GM12878 (cell line): ENCODE measurements around the gene MS4A4E. TPM values are rescaled to one million over a fixed set of nuclear protein-coding genes. Genes with fewer than 3 reads are reported as not detected.

ENCODE experiments used
- ATAC-seq: fragments of 200-7000 bp; cut with Tn5 transposase; 3 replicates; pipeline ENCODE4 v1.9.1; 2020; ENCODE audit warnings: mild to moderate bottlenecking, moderate library complexity
- BruUV-seq: library from RNA; stranded (reverse); fragments of 400-500 nt; replicated peaks from 2 replicates; lab custom pipeline; 2021; lab: Mats Ljungman, UMichigan
- CTCF ChIA-PET: fragments of 300-600 bp; sonication (Branson Sonifier 250); formaldehyde crosslinking; extraction: SDS; loops from one replicate; lab custom pipeline; 2021; ENCODE audit warnings: inconsistent platforms; lab: Yijun Ruan, JAX
- POLR2A ChIA-PET: fragments of 350-600 bp; formaldehyde crosslinking; extraction: SDS; loops from one replicate; lab custom pipeline; 2021; ENCODE audit warnings: inconsistent platforms; lab: Charles Lee
- RAD21 ChIA-PET: fragments of 300-600 bp; sonication (Branson Sonifier 250); formaldehyde crosslinking; loops from one replicate; lab custom pipeline; 2023; ENCODE audit warnings: antibody characterized with exemption; ENCODE audit not compliant: unreplicated experiment; lab: Charles Lee
- SMC1A ChIA-PET: fragments of 300-600 bp; sonication (Branson Sonifier 250); formaldehyde crosslinking; loops from one replicate; lab custom pipeline; 2023; ENCODE audit not compliant: unreplicated experiment, uncharacterized antibody; lab: Charles Lee
- DNase-seq: peaks from one replicate; pipeline ENCODE4 v3.0.0-alpha.2; 2011; ENCODE audit warnings: low read depth, low spot score
- FAIRE-seq: peaks from 3 replicates; lab custom pipeline; 2011; peaks lifted over from hg19 to GRCh38; lab: Jason Lieb, UNC
- H2AFZ ChIP-seq: 2 replicates; pipeline ENCODE4 v1.6.0; 2011; ENCODE audit warnings: low read depth, low read length, control low read depth; ENCODE audit not compliant: control insufficient read depth
- H3K27ac ChIP-seq: 2 replicates; pipeline ENCODE4 v1.5.1; 2011; ENCODE audit warnings: control low read depth; ENCODE audit not compliant: control insufficient read depth, insufficient read depth
- H3K27me3 ChIP-seq, 2 experiments: replicated peaks in 1 of 2; 2 replicates each; pipeline versions ENCODE4 v1.6.0 to v1.6.1; 2011; ENCODE audit warnings: low read length in 1 of 2; ENCODE audit not compliant: control insufficient read depth in 2 of 2, insufficient read depth in 2 of 2
- H3K36me3 ChIP-seq, 2 experiments: 2 replicates each; pipeline ENCODE4 v1.5.1; 2011; ENCODE audit warnings: low read length in 1 of 2; ENCODE audit not compliant: control insufficient read depth in 2 of 2, insufficient read depth in 2 of 2
- H3K4me1 ChIP-seq: 2 replicates; pipeline ENCODE4 v1.6.1; 2011; ENCODE audit warnings: mild to moderate bottlenecking, low read length, moderate library complexity, mixed read lengths; ENCODE audit not compliant: control insufficient read depth, insufficient read depth
- H3K4me2 ChIP-seq: 2 replicates; pipeline ENCODE4 v1.6.0; 2011; ENCODE audit warnings: control low read depth; ENCODE audit not compliant: control insufficient read depth, insufficient read depth
- H3K4me3 ChIP-seq: fragments of 200-600 bp; sonication (generic); 2 replicates; pipeline ENCODE4 v1.5.1; 2016
- H3K79me2 ChIP-seq: 2 replicates; pipeline ENCODE4 v1.6.0; 2011; ENCODE audit warnings: low read length; ENCODE audit not compliant: control insufficient read depth, insufficient read depth
- H3K9ac ChIP-seq: 2 replicates; pipeline ENCODE4 v1.8.0; 2011; ENCODE audit warnings: low read length, control low read depth, mixed read lengths; ENCODE audit not compliant: control insufficient read depth, insufficient read depth
- H3K9me3 ChIP-seq: replicated peaks from 3 replicates; pipeline ENCODE4 v1.5.1; 2011; ENCODE audit warnings: mild to moderate bottlenecking, low read length; ENCODE audit not compliant: control insufficient read depth, insufficient read depth
- H4K20me1 ChIP-seq: 2 replicates; pipeline ENCODE4 v1.6.0; 2011; ENCODE audit not compliant: control insufficient read depth, insufficient read depth
- BRCA1 ChIP-seq: IDR thresholded peaks from 2 replicates; pipeline ENCODE4 v1.6.1; 2011; ENCODE audit warnings: low read depth, low read length, improper control_type of control experiment
- CHD1 ChIP-seq: IDR thresholded peaks from 2 replicates; pipeline ENCODE4 v1.6.1; 2012; ENCODE audit warnings: low read depth, low read length, improper control_type of control experiment
- EED ChIP-seq: sonication (generic); IDR thresholded peaks from 2 replicates; pipeline ENCODE4 v1.6.1; 2016; ENCODE audit warnings: antibody characterized with exemption, low read depth
- IKZF2 ChIP-seq, 2 experiments: fragments of 450-650 bp; IDR thresholded peaks; 2 replicates each; pipeline ENCODE4 v1.6.1; 2017; ENCODE audit warnings: mild to moderate bottlenecking in 2 of 2, moderate library complexity in 2 of 2
- JUNB ChIP-seq: IDR thresholded peaks from 2 replicates; pipeline ENCODE4 v1.6.1; 2016; ENCODE audit warnings: antibody characterized with exemption, mild to moderate bottlenecking
- KLF5 ChIP-seq: fragments of 450-650 bp; IDR thresholded peaks from 2 replicates; pipeline ENCODE4 v1.6.1; 2014; ENCODE audit warnings: mild to moderate bottlenecking; ENCODE audit not compliant: partially characterized antibody
- MEF2A ChIP-seq: IDR thresholded peaks from 2 replicates; pipeline ENCODE4 v1.6.1; 2011; ENCODE audit warnings: low read depth, mild to moderate bottlenecking, low read length, moderate library complexity; ENCODE audit not compliant: insufficient read depth
- MEF2B ChIP-seq: fragments of 450-650 bp; IDR thresholded peaks from 2 replicates; pipeline ENCODE4 v1.6.1; 2018; ENCODE audit warnings: mild to moderate bottlenecking, moderate library complexity; ENCODE audit not compliant: partially characterized antibody, poor library complexity, severe bottlenecking
- MXI1 ChIP-seq: fragments of 150-350 bp; IDR thresholded peaks from 2 replicates; pipeline ENCODE4 v1.6.1; 2011; ENCODE audit warnings: low read depth, mild to moderate bottlenecking, inconsistent platforms, low read length, improper control_type of control experiment
- NR2C2 ChIP-seq: IDR thresholded peaks from 2 replicates; pipeline ENCODE4 v1.6.1; 2011; ENCODE audit warnings: borderline replicate concordance, low read depth; ENCODE audit not compliant: control insufficient read depth, insufficient read length
- NR2F1 ChIP-seq: fragments of 450-650 bp; conservative IDR thresholded peaks from 2 replicates; pipeline ENCODE4 v1.6.1; 2017; ENCODE audit warnings: mild to moderate bottlenecking
- POLR2A ChIP-seq: IDR thresholded peaks from 2 replicates; pipeline ENCODE4 v1.6.1; 2011; ENCODE audit warnings: low read depth, mild to moderate bottlenecking, low read length
- RFX5 ChIP-seq: IDR thresholded peaks from 2 replicates; pipeline ENCODE4 v1.6.1; 2011; ENCODE audit warnings: low read depth, low read length, improper control_type of control experiment
- RUNX3 ChIP-seq: IDR thresholded peaks from 2 replicates; pipeline ENCODE4 v1.6.1; 2012; ENCODE audit warnings: low read length, inconsistent platforms
- SREBF2 ChIP-seq: IDR thresholded peaks from 2 replicates; pipeline ENCODE4 v1.6.1; 2012; ENCODE audit warnings: mild to moderate bottlenecking, low read length
- YBX1 ChIP-seq: fragments of 450-650 bp; IDR thresholded peaks from 2 replicates; pipeline ENCODE4 v1.6.1; 2016; ENCODE audit warnings: antibody characterized with exemption
- WGBS: methylation state at CpG from one replicate; pipeline ENCODE4 v1.1.6; 2016; ENCODE audit warnings: low lambda C conversion rate; ENCODE audit not compliant: insufficient replicate concordance, insufficient coverage; ENCODE audit errors: missing lambda C conversion rate; 5-methylcytosine and 5-hydroxymethylcytosine counted together
- in situ Hi-C: fragments of 300-500 bp; cut with MboI; formaldehyde crosslinking; loops from 9 replicates; pipeline ENCODE4 v1.14.3; 2018; ENCODE audit warnings: mixed read lengths
- intact Hi-C: fragments of 100-400 bp; cut with micrococcal nuclease; formaldehyde crosslinking; loops from one replicate; pipeline ENCODE4 v1.14.2; 2022; ENCODE audit not compliant: unreplicated experiment
- polyA plus RNA-seq, 11 experiments: library from polyadenylated mRNA; depleted of rRNA in 4 of 11; unstranded in 6 of 11; stranded (reverse) in 5 of 11; fragments of >200 nt; fragmentation: Nextera tagmentation in 4 of 11; fragmentation: Illumina TruSeq in 1 of 11; extraction: Ambion mirVana in 4 of 11; extraction: Trizol in 1 of 11; gene quantifications; 1 replicate in 1 of 11; 2 replicates in 10 of 11; pipeline versions ENCODE4 v1.2.1 to v1.2.3, GENCODE V29; 2011 to 2016; ENCODE audit warnings: inconsistent platforms in 2 of 11, missing spikeins in 2 of 11, low read depth in 1 of 11
- total RNA-seq, 4 experiments: library from RNA; depleted of rRNA in 3 of 4; stranded (reverse); fragments of >200 nt in 3 of 4; fragmentation: Illumina TruSeq in 1 of 4; extraction: Trizol in 1 of 4; gene quantifications; 2 replicates each; pipeline versions ENCODE4 v1.2.1 to v1.2.3, GENCODE V29; 2013 to 2021
- TF ChIP-seq, protein P1 (sequence below): IDR thresholded peaks from 2 replicates; pipeline ENCODE4 v1.6.1; 2012; ENCODE audit warnings: low read depth, low read length, improper control_type of control experiment
- TF ChIP-seq, protein P2 (sequence below): fragments of 450-650 bp; IDR thresholded peaks from 2 replicates; pipeline ENCODE4 v1.6.1; 2017; ENCODE audit warnings: borderline replicate concordance

Gene MS4A4E
- total and polyA plus RNA-seq, 10 of the 15 experiments (the other 5 are each of a cell fraction or from before 2014, with no cell fraction given), result 0.06 to 0.92 (median 0.45) TPM; not detected in 3

DNA sequence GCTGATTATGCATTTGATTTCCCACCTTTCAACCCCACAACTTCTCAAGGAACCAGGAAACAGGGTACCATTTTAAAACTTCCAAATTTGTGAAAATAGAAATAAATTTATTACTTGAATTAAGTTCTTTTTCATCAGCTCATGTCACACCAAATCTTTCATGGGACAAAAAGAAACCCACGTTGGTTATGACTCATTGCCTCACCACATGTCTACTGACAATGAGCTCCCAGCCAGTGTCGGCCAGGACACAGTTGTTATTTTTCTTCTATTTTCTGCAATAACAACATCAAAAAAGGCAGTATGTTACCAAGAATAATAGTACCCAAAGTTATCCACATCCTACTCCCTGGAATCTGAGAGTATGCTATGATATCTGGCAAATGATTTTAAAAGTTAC, 77.4 kb downstream of the MS4A4E start:
- Histone ChIP-seq H4K20me1 (no peaks in the 10 kb centered on the region), H3K4me2 (no peak overlapping the region), H3K79me2 (no peaks in the 10 kb centered on the region), H3K4me1 (no peaks in the 10 kb centered on the region), H3K27me3 (no peaks in the 10 kb centered on the region), H3K9me3 (peaks cover 8% of the 10 kb centered on the region; the same call in 2 of the 3 replicates), H3K4me3 (no peak overlapping the region), H3K36me3 (no peaks in the 10 kb centered on the region), H3K9ac (no peak overlapping the region), H3K27ac (no peak overlapping the region)
- ATAC-seq (peak; percentile 69), DNase-seq (no peak)
- POLR2A ChIA-PET, result no interaction called here
- in situ Hi-C loops (no loop called here), intact Hi-C loops (no loop called here)
- CTCF ChIA-PET, result interaction anchor here (1.0 to 1.4 kb wide), 3 partner anchors 9 to 86 kb away, joined by 3 to 5 read pairs (median 4); no protein-coding TSS in a partner anchor
- RAD21 ChIA-PET, result interaction anchor here (2.1 kb wide), 1 partner anchor 86 kb away, joined by 10 read pairs; no protein-coding TSS in a partner anchor
- SMC1A ChIA-PET, result interaction anchor here (0.7 to 1.9 kb wide), 5 partner anchors 14 to 86 kb away, joined by 3 to 8 read pairs (median 4); no protein-coding TSS in a partner anchor
- no TSS peak for BruUV-seq
- 2% methylated on average over 2 of the region's 2 CpGs for WGBS
- TF ChIP-seq SREBF2 (no peak), RUNX3 (peak; percentile 42; the same call in 1 of the 2 replicates), JUNB (peak; percentile 48; the same call in 1 of the 2 replicates), EED (no peak)
- TF ChIP-seq, all 136 proteins: peak for 2
- no peak overlapping the region for H2AFZ ChIP-seq
- no peak for FAIRE-seq

DNA sequence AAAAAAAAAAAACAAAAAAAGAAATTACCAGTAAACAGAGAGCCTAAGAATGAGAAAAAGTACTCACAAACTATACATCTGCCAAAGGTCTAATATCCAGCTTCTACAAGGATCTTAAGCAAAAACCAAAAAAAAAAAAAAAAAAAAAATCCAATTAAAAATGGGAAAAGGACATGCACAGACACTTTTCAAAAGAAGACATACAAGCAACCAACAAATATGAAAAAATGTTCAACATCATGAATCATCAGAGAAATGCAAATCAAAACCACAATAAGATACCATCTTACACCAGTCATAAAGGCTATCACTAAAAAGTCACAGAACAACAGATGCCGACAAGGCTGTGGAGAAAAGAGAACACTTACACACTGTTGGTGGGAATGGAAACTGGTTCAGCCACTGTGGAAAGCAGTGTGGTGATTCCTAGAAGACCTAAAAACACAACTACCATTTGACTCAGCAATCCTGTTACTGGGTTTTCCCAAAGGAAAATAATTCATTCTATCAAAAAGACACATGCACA, 78.3 kb downstream of the MS4A4E start:
- RAD21 ChIA-PET, result no interaction called here
- in situ Hi-C loops (no loop called here), intact Hi-C loops (no loop called here)
- H3K27me3 ChIP-seq, result no peaks in the 10 kb centered on the region; a peak in 1 of 4 replicates
- H3K36me3 ChIP-seq, result no peaks in the 10 kb centered on the region
- no peaks in the 10 kb centered on the region for H4K20me1 ChIP-seq
- H3K79me2 ChIP-seq, result no peaks in the 10 kb centered on the region
- 0% methylated on average over 1 of the region's 1 CpG for WGBS
- peaks cover 8% of the 10 kb centered on the region; the same call in 2 of the 3 replicates for H3K9me3 ChIP-seq
- no peak overlapping the region for H3K4me3 ChIP-seq
- DNase-seq, result no peak
- TF ChIP-seq, protein P1, sequence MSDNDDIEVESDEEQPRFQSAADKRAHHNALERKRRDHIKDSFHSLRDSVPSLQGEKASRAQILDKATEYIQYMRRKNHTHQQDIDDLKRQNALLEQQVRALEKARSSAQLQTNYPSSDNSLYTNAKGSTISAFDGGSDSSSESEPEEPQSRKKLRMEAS, result no peak
- no peak for TF ChIP-seq YBX1
- TF ChIP-seq IKZF2 (IDR thresholded peaks at IDR 0.05), result peak in 1 of 2 experiments; percentile 24; a peak in 1 of 4 replicates
- no peak for TF ChIP-seq RFX5
- TF ChIP-seq KLF5, result peak; percentile 25
- no peak for TF ChIP-seq NR2F1
- peak; percentile 29; the same call in 1 of the 2 replicates for TF ChIP-seq RUNX3
- no peak for TF ChIP-seq BRCA1
- no peak for TF ChIP-seq POLR2A
- no peak for TF ChIP-seq MEF2A
- no peak for TF ChIP-seq CHD1
- no peak for TF ChIP-seq MXI1
- no peak for TF ChIP-seq NR2C2
- no peak for TF ChIP-seq MEF2B
- TF ChIP-seq, protein P2, sequence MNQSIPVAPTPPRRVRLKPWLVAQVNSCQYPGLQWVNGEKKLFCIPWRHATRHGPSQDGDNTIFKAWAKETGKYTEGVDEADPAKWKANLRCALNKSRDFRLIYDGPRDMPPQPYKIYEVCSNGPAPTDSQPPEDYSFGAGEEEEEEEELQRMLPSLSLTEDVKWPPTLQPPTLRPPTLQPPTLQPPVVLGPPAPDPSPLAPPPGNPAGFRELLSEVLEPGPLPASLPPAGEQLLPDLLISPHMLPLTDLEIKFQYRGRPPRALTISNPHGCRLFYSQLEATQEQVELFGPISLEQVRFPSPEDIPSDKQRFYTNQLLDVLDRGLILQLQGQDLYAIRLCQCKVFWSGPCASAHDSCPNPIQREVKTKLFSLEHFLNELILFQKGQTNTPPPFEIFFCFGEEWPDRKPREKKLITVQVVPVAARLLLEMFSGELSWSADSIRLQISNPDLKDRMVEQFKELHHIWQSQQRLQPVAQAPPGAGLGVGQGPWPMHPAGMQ, result no peak
- FAIRE-seq, result no peak
- SMC1A ChIA-PET, result no interaction called here
- no peaks in the 10 kb centered on the region for H3K4me1 ChIP-seq
- peak; percentile 66 for ATAC-seq
- H3K4me2 ChIP-seq, result no peak overlapping the region
- BruUV-seq, result no TSS peak
- H2AFZ ChIP-seq, result no peak overlapping the region
- H3K9ac ChIP-seq, result no peak overlapping the region
- CTCF ChIA-PET, result interaction anchor here (0.6 kb wide), 1 partner anchor 1017 kb away, joined by 5 read pairs; no protein-coding TSS in a partner anchor
- POLR2A ChIA-PET, result no interaction called here
- H3K27ac ChIP-seq, result no peak overlapping the region
